ENCODE data around the gene SESN2.

Gene SESN2

DNA sequence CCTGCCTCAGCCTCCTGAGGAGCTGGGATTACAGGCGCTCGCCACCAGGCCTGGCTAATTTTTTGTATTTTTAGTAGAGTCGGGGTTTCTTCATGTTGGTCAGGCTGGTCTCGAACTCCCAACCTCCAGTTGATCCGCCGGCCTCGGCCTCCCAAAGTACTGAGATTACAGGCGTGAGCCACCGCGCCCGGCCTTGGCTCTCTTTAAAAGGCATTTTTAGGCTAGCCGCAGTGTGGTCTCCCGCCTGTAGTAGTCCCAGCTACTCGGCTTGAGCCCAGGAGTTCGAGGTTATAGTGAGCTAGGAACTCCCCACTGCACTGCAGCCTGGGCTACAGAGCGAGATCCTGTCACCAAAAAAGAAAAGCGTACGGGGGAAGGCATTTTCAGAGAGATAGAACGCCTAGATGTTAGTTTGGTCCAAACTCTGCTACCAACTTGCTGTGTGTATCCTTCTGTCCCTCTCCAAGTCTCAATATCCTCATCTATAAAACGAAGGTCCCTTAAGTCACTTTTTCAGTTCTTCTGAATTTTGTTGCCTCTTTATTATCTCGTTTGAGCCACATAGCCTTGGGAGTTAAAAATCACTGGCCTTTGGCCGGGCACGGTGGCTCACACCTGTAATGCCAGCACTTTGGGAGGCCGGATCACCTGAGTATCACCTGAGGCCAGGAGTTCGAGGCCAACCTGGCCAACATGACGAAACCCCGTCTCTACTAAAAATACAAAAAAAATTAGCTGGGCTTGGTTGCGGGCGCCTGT, 70.3 kb downstream of the SESN2 start:
- peak overlapping the region; percentile 48 for H4K8ac ChIP-seq (ENCODE audit: low read length)
- no peak overlapping the region for H2AFZ ChIP-seq (ENCODE audit: low read depth, low read length)
- peak overlapping the region in 1 of 2 experiments; percentile 35 for H3K18ac ChIP-seq (ENCODE audit: low read depth in 1 of 2, low read length in 2 of 2)
- H3K27ac ChIP-seq (ENCODE audit: low read length, poor library complexity, severe bottlenecking): peak overlapping the region; percentile 94
- no peak overlapping the region for H3K23ac ChIP-seq (ENCODE audit: low read length in 2 of 2)
- peak overlapping the region; percentile 9 to 76 for H3K4ac ChIP-seq (ENCODE audit: low read depth in 1 of 2, low read length in 2 of 2)
- H4K91ac ChIP-seq (ENCODE audit: low read length): peak overlapping the region; percentile 81
- no peak overlapping the region for H2BK15ac ChIP-seq (ENCODE audit: low read depth, poor library complexity, severe bottlenecking)
- H3K36me3 ChIP-seq (ENCODE audit: control insufficient read depth in 1 of 2, insufficient read depth in 2 of 2, low read depth in 1 of 2, low read length in 2 of 2): peaks cover 11 to 36% of the 10 kb centered on the region in 2 experiments
- peaks cover 22% of the 10 kb centered on the region for H3K79me1 ChIP-seq (replicated peaks; ENCODE audit: low read length, poor library complexity, severe bottlenecking)
- peak; percentile 60 for DNase-seq
- peak overlapping the region; percentile 43 for H2AK5ac ChIP-seq (ENCODE audit: low read length, severe bottlenecking)
- H3K27me3 ChIP-seq (ENCODE audit: control insufficient read depth in 1 of 2, insufficient read depth in 1 of 2, low read length in 2 of 2): no peaks in the 10 kb centered on the region
- no peak overlapping the region for H3K14ac ChIP-seq (ENCODE audit: low read length in 2 of 2)
- no peak overlapping the region for H2BK5ac ChIP-seq (ENCODE audit: low read depth, low read length, poor library complexity, severe bottlenecking)
- H3K4me3 ChIP-seq (ENCODE audit: insufficient read depth in 1 of 2, low read depth in 1 of 2, low read length in 2 of 2): peak overlapping the region; percentile 52 to 88
- no peak overlapping the region for H2BK12ac ChIP-seq (ENCODE audit: low read length in 2 of 2)
- 71% methylated on average over 29 of the region's 29 CpGs for WGBS
- H3K4me2 ChIP-seq (ENCODE audit: low read length, poor library complexity, severe bottlenecking): peak overlapping the region; percentile 61
- no peaks in the 10 kb centered on the region for H3K9me3 ChIP-seq (ENCODE audit: control insufficient read depth, low read length)
- peaks cover 6% of the 10 kb centered on the region for H3K4me1 ChIP-seq (ENCODE audit: control insufficient read depth, insufficient read depth, low read depth, low read length)
- peak overlapping the region; percentile 15 for H2BK120ac ChIP-seq (ENCODE audit: low read depth, low read length)
- peak overlapping the region; percentile 97 for H3K9ac ChIP-seq (ENCODE audit: low read length)
